PFSK-1 (cell line): ENCODE data around the gene GDPD4.

Source experiments
- TAF1 ChIP-seq: IDR thresholded peaks from 2 replicates; pipeline ENCODE4 v1.6.1; 2012; ENCODE audit warnings: low read length, control low read depth, borderline replicate concordance; ENCODE audit not compliant: insufficient read depth
- TF ChIP-seq, protein P1 (sequence below), 2 experiments: IDR thresholded peaks; 2 replicates each; pipeline versions ENCODE4 v1.6.1 to v1.8.0; 2011 to 2012; ENCODE audit warnings: low read depth in 2 of 2, low read length in 2 of 2, control low read depth in 1 of 2, inconsistent platforms in 1 of 2, mild to moderate bottlenecking in 1 of 2, moderate library complexity in 1 of 2; ENCODE audit not compliant: insufficient read depth in 1 of 2

- no peak for TF ChIP-seq TAF1
- TF ChIP-seq, protein P1, sequence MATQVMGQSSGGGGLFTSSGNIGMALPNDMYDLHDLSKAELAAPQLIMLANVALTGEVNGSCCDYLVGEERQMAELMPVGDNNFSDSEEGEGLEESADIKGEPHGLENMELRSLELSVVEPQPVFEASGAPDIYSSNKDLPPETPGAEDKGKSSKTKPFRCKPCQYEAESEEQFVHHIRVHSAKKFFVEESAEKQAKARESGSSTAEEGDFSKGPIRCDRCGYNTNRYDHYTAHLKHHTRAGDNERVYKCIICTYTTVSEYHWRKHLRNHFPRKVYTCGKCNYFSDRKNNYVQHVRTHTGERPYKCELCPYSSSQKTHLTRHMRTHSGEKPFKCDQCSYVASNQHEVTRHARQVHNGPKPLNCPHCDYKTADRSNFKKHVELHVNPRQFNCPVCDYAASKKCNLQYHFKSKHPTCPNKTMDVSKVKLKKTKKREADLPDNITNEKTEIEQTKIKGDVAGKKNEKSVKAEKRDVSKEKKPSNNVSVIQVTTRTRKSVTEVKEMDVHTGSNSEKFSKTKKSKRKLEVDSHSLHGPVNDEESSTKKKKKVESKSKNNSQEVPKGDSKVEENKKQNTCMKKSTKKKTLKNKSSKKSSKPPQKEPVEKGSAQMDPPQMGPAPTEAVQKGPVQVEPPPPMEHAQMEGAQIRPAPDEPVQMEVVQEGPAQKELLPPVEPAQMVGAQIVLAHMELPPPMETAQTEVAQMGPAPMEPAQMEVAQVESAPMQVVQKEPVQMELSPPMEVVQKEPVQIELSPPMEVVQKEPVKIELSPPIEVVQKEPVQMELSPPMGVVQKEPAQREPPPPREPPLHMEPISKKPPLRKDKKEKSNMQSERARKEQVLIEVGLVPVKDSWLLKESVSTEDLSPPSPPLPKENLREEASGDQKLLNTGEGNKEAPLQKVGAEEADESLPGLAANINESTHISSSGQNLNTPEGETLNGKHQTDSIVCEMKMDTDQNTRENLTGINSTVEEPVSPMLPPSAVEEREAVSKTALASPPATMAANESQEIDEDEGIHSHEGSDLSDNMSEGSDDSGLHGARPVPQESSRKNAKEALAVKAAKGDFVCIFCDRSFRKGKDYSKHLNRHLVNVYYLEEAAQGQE (IDR thresholded peaks at IDR 0.05; ENCODE audit: insufficient read depth in 1 of 2, low read depth in 2 of 2, low read length in 2 of 2), result no peak
Measured at GRCh38 chr11:77208535-77208934, 93.0 kb downstream of the GDPD4 start.
